ENCODE data around the gene ALK.
A peak's percentile ranks its signal among the peaks of the same experiment; 100 is the strongest.

ALK gene

DNA sequence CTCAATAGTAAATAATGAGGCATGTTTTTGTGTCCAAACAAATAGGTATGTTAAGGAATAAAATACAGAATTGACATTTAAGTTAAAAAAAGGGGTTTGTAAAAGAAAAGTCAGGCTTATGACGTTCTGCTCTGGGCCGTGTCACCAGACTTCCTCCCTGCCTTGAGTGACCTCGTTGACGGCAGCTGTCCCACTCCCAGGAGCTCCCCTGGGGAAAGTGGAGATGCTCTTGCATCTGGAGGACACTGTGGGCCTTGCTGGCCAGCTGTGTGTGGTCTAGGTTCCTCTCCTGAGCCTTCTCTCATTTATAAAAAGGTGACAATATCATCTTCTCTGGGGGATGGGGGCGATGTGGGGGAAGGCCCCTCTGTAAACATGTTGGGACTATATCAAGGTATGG, 609.9 kb downstream of the ALK start:
- H3K36me3 ChIP-seq (replicated peaks; ENCODE audit: insufficient read depth, low read length) = no peaks in the 10 kb centered on the region
- peaks cover 4% of the 10 kb centered on the region; the same call in 1 of the 2 replicates for H3F3A ChIP-seq (ENCODE audit: insufficient read depth, low read length)
- no peak overlapping the region for H3K4me2 ChIP-seq (ENCODE audit: low read depth, low read length)

DNA sequence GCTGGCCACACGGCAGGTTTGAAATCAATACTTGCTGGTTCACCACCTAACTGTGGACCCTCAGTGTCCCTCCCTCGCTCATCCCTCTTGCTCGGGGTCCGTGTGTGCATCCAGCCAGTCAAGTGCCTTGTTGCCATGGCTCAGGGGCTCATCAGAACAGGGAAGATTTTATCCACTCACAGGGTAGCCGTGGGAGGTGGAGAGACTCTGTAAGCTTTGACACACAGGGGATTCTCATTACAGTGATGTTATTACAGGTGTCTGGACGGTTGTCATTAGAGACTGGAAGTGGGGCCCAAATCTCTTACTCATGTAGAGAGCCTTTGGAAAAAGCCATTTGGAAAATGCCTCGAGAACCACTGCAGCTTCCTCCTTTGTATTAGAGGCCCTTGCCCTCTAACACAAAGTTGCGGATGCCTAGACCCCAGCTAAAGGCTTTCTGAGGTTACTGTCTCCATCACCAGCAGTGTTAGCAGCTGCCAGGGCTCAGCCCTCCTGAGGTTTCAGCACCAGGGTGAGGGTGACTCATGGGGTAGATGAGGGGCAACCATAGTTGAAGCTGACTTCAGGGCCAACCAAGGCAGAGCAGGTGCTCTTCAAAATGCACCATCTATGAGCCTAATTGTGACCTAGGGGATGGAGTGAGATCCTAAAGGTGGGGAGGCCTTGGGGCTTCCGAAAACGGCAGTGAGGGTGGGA, 610.6 kb downstream of the ALK start:
- Histone ChIP-seq H3K9me3 (replicated peaks; ENCODE audit: insufficient read depth, low read length) (no peaks in the 10 kb centered on the region), H3K4me1 (ENCODE audit: low read length) (peaks cover 7% of the 10 kb centered on the region; the same call in 1 of the 2 replicates), H3F3A (ENCODE audit: insufficient read depth, low read length) (peaks cover 4% of the 10 kb centered on the region; the same call in 1 of the 2 replicates), H3K27ac (ENCODE audit: low read length) (no peak overlapping the region), H3K9ac (ENCODE audit: low read length) (no peak overlapping the region), H3K27me3 (replicated peaks; ENCODE audit: insufficient read depth, low read length) (no peaks in the 10 kb centered on the region), H3K4me2 (ENCODE audit: low read depth, low read length) (no peak overlapping the region), H3K9me2 (replicated peaks; ENCODE audit: insufficient read depth, low read length) (no peaks in the 10 kb centered on the region), H3K36me3 (replicated peaks; ENCODE audit: insufficient read depth, low read length) (no peaks in the 10 kb centered on the region), H2AFZ (ENCODE audit: low read length) (no peak overlapping the region), H4K20me1 (ENCODE audit: insufficient read depth, low read length) (no peaks in the 10 kb centered on the region), H3K79me2 (ENCODE audit: low read length) (no peaks in the 10 kb centered on the region), H3K4me3 (ENCODE audit: low read length) (no peak overlapping the region)
- no peak for TF ChIP-seq EZH2 (optimal IDR thresholded peaks at IDR 0.05; ENCODE audit: low read depth, low read length)
- no peak for TF ChIP-seq EZH2phosphoT487 (IDR thresholded peaks at IDR 0.05; ENCODE audit: low read length)
- TF ChIP-seq, protein P1, sequence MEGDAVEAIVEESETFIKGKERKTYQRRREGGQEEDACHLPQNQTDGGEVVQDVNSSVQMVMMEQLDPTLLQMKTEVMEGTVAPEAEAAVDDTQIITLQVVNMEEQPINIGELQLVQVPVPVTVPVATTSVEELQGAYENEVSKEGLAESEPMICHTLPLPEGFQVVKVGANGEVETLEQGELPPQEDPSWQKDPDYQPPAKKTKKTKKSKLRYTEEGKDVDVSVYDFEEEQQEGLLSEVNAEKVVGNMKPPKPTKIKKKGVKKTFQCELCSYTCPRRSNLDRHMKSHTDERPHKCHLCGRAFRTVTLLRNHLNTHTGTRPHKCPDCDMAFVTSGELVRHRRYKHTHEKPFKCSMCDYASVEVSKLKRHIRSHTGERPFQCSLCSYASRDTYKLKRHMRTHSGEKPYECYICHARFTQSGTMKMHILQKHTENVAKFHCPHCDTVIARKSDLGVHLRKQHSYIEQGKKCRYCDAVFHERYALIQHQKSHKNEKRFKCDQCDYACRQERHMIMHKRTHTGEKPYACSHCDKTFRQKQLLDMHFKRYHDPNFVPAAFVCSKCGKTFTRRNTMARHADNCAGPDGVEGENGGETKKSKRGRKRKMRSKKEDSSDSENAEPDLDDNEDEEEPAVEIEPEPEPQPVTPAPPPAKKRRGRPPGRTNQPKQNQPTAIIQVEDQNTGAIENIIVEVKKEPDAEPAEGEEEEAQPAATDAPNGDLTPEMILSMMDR (IDR thresholded peaks at IDR 0.05; ENCODE audit: low read length) = no peak
- DNase-seq = no peak

More for the DNA sequence above, 609.9 kb downstream of the ALK start:
- Histone ChIP-seq H3K9me2 (replicated peaks; ENCODE audit: insufficient read depth, low read length) (no peaks in the 10 kb centered on the region), H4K20me1 (ENCODE audit: insufficient read depth, low read length) (no peaks in the 10 kb centered on the region), H3K27ac (ENCODE audit: low read length) (no peak overlapping the region), H3K9me3 (replicated peaks; ENCODE audit: insufficient read depth, low read length) (no peaks in the 10 kb centered on the region), H3K4me1 (ENCODE audit: low read length) (peaks cover 7% of the 10 kb centered on the region; the same call in 1 of the 2 replicates), H3K9ac (ENCODE audit: low read length) (no peak overlapping the region), H3K4me3 (ENCODE audit: low read length) (no peak overlapping the region), H2AFZ (ENCODE audit: low read length) (no peak overlapping the region), H3K27me3 (replicated peaks; ENCODE audit: insufficient read depth, low read length) (no peaks in the 10 kb centered on the region), H3K79me2 (ENCODE audit: low read length) (no peaks in the 10 kb centered on the region)
- no peak for TF ChIP-seq EZH2phosphoT487 (IDR thresholded peaks at IDR 0.05; ENCODE audit: low read length)
- TF ChIP-seq, protein P1 (IDR thresholded peaks at IDR 0.05; ENCODE audit: low read length) = no peak
- TF ChIP-seq EZH2 (optimal IDR thresholded peaks at IDR 0.05; ENCODE audit: low read depth, low read length) = no peak
- DNase-seq = no peak

DNA sequence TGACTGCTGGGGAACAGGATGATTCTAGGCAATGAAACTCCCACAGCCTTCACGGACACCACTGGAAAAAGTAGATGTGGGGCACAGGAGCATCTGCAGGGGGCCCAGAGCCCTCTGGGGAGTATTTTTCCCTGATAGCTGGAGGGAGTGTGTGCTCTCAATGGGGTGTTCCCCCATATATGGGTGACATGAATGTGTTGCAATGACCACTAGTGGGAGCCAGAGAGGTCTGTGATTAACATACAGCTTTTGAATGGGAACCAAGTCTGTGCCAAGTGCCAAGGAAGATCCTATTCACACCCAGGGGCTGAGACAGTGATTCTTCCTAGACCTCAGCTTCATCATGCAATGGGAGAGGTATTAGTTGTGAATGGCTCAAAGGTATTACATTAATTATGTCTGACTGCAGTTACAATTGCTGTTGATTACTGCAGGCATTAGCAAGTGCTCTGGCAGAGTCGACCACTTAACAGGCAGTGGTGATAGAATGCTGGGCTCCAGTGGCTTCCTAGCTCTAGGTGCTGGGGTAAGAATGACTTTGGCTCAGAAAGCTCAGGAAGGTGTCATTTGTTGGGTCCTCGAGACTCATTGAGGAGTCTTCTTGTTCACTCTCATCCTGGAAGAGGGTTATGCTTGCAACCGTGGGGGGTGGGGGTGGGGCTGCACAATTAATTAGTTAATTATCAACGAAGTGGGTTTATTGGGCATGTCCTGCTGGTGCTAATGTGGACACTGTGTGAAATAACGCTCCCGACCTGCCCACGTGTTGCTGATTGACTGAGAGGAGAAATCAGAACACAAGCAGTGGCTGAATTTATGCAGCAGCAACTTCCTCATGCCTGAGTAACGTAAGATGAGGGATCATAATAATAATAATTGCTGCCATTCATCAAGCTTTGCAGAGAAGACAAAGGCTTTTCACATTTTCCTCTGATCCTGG, 612.0 kb downstream of the ALK start:
- no peaks in the 10 kb centered on the region for H3K9me3 ChIP-seq (replicated peaks; ENCODE audit: insufficient read depth, low read length)
- no peaks in the 10 kb centered on the region for H3K36me3 ChIP-seq (replicated peaks; ENCODE audit: insufficient read depth, low read length)
- H3K4me1 ChIP-seq (ENCODE audit: low read length) = peaks cover 2% of the 10 kb centered on the region; the same call in 1 of the 2 replicates
- H3K79me2 ChIP-seq (ENCODE audit: low read length) = no peaks in the 10 kb centered on the region
- no peaks in the 10 kb centered on the region for H3F3A ChIP-seq (ENCODE audit: insufficient read depth, low read length)
- no peaks in the 10 kb centered on the region for H4K20me1 ChIP-seq (ENCODE audit: insufficient read depth, low read length)
- no peak overlapping the region for H2AFZ ChIP-seq (ENCODE audit: low read length)
- H3K27me3 ChIP-seq (replicated peaks; ENCODE audit: insufficient read depth, low read length) = no peaks in the 10 kb centered on the region
- no peak overlapping the region for H3K9ac ChIP-seq (ENCODE audit: low read length)
- peak; percentile 66 for DNase-seq
- TF ChIP-seq EZH2phosphoT487 (IDR thresholded peaks at IDR 0.05; ENCODE audit: low read length) = no peak
- TF ChIP-seq, protein P1 (IDR thresholded peaks at IDR 0.05; ENCODE audit: low read length) = peak; percentile 78
- H3K4me3 ChIP-seq (ENCODE audit: low read length) = no peak overlapping the region
- H3K27ac ChIP-seq (ENCODE audit: low read length) = no peak overlapping the region
- no peak overlapping the region for H3K4me2 ChIP-seq (ENCODE audit: low read depth, low read length)
- no peaks in the 10 kb centered on the region for H3K9me2 ChIP-seq (replicated peaks; ENCODE audit: insufficient read depth, low read length)
